Mesenchymal stem cell (in vitro differentiated cells and primary cell): ENCODE results near the gene ZPBP2. TPM values are rescaled to one million over a fixed set of nuclear protein-coding genes. Genes with fewer than 3 reads are reported as not detected.

Experiments used
- small RNA-seq: library from polyadenylated mRNA; stranded (forward); fragments of <200 nt; extraction: miRNeasy Mini kit (QIAGEN cat#:217004); gene quantifications from one replicate; pipeline ENCODE3, GENCODE V24; 2013; ENCODE audit warnings: low read depth

The ZPBP2 gene

Small RNA genes within 50 kb of the gene (small RNA-seq; reads per million reads assigned to genes)
- not detected for gene AC090844.1
